Measurements from ENCODE around the gene OR52D1.

The OR52D1 gene

DNA sequence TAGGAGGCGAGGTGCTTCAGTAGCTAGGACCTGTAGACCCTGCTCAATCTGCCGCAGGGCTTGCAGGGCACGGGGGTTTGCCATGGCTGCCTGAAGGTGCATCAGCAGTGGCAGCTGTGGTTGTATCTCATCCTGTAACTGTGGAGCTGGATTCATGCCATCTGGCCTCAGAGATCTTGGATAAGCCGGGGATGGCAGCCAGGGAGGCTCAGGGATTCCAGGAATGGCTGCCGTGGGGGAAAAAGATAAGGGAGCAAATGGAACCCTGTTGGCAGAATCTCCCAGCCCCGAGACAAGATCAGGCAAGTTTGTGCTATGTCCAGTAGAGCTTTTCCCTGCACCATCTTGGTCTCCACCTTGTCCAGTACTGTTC, 19.4 kb downstream of the OR52D1 start:
- DNase-seq (ENCODE audit: low read depth): no peak
- H3K4me3 ChIP-seq (ENCODE audit: low read length): no peak overlapping the region
- TF ChIP-seq, protein P1, sequence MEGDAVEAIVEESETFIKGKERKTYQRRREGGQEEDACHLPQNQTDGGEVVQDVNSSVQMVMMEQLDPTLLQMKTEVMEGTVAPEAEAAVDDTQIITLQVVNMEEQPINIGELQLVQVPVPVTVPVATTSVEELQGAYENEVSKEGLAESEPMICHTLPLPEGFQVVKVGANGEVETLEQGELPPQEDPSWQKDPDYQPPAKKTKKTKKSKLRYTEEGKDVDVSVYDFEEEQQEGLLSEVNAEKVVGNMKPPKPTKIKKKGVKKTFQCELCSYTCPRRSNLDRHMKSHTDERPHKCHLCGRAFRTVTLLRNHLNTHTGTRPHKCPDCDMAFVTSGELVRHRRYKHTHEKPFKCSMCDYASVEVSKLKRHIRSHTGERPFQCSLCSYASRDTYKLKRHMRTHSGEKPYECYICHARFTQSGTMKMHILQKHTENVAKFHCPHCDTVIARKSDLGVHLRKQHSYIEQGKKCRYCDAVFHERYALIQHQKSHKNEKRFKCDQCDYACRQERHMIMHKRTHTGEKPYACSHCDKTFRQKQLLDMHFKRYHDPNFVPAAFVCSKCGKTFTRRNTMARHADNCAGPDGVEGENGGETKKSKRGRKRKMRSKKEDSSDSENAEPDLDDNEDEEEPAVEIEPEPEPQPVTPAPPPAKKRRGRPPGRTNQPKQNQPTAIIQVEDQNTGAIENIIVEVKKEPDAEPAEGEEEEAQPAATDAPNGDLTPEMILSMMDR (IDR thresholded peaks at IDR 0.05; ENCODE audit: insufficient read depth, low read depth, low read length, missing control alignments): no peak

DNA sequence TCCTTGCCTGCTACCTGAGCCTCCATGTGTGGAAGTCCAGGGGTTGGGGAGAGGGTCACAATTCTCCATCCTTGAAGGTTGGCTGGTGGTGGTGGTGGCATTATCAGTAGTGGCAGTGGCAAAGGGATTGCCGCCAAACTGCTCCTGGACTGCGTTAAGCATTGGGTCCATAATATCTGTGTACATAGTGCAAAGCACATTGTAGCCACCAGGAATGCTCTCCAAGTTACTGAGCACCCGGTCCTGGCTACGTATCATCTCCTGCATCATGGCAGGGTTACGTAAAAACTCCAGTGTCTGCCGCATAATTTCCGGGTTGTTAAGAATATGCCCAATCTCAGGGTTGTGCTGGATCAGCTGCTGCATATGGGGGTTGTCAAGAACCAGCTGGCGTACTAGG, 20.1 kb downstream of the OR52D1 start:
- TF ChIP-seq, protein P1 (IDR thresholded peaks at IDR 0.05; ENCODE audit: insufficient read depth, low read depth, low read length, missing control alignments): no peak
- no peak overlapping the region for H3K4me3 ChIP-seq (ENCODE audit: low read length)
- DNase-seq (ENCODE audit: low read depth): no peak

DNA sequence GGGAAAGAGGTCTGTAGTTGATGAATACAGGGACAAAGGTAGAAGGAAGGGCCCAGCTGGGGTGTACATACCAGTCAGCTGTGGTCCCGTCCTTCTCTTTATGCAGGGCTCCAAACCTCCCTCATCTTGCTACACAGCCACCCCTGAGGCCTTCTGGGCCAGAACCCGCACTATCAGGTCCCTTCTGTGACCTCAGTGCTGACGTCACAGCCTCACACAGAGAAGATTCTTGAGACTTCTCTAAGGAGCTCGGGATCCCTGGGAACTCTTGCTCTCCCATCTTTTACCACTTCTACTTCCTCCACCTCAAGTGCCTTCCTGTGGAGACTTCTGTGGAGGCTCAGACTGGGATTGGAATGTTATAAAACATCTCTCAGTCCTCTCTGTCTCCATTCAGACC, 21.3 kb downstream of the OR52D1 start, which contains the start of gene UBQLN3:
Gene UBQLN3 (minus strand): TSS at position 155 of the 400 bp plus-strand sequence. CDS start 399 bp downstream, outside the sequence.
- TF ChIP-seq, protein P1 (IDR thresholded peaks at IDR 0.05; ENCODE audit: insufficient read depth, low read depth, low read length, missing control alignments): no peak

DNA sequence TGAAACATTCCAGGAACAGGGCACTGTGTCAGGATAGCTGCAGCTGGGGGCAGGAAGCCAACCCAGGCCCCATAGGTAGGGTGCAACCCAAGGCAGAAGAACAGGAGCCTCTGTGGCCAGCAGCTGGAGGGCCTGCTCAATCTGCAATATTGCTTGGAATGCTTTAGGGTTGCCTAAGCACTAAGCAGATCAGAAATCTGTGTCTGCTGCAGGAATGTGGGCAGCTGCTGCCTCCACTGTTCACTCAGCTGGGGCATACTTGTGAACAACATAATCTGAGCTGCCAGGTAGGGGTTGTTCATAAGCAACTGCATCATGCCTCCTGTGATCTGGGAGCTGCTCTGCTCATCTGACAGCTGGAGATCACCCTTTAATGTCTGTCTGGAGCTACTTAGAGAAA, 26.4 kb downstream of the OR52D1 start:
- no peak for DNase-seq (ENCODE audit: low read depth)
- H3K4me3 ChIP-seq (ENCODE audit: low read length): no peak overlapping the region
- TF ChIP-seq, protein P1 (IDR thresholded peaks at IDR 0.05; ENCODE audit: insufficient read depth, low read depth, low read length, missing control alignments): no peak

More for the DNA sequence above, 21.3 kb downstream of the OR52D1 start, which contains the start of gene UBQLN3:
- H3K4me3 ChIP-seq (ENCODE audit: low read length): no peak within 1 kb of the TSS
- no peak for DNase-seq (ENCODE audit: low read depth)

DNA sequence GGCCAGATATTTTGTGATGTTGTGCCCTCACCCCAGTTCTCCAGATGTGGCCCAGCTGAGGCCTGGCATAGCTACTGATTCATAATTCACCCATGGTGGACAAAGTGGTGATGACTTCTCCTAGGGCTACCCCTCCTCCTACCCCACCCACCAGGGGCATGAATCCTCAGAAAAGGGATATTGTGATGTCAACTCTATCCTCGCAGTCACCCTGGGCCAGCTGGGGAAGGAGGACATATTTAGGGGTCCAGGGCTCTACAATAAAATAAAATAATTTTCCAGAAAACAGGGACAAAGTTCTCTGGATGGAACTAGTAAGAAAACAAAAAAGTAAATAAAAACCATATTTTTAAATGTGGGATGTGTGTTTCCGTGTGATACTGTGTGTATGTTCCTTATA, 28.1 kb downstream of the OR52D1 start, which contains the start of gene UBQLNL:
Gene UBQLNL (minus strand): TSS at position 101 of the 400 bp plus-strand sequence. CDS start 258 bp downstream, outside the sequence.
- no peak within 1 kb of the TSS for H3K4me3 ChIP-seq (ENCODE audit: low read length)
- TF ChIP-seq, protein P1 (IDR thresholded peaks at IDR 0.05; ENCODE audit: insufficient read depth, low read depth, low read length, missing control alignments): no peak
- no peak for DNase-seq (ENCODE audit: low read depth)

DNA sequence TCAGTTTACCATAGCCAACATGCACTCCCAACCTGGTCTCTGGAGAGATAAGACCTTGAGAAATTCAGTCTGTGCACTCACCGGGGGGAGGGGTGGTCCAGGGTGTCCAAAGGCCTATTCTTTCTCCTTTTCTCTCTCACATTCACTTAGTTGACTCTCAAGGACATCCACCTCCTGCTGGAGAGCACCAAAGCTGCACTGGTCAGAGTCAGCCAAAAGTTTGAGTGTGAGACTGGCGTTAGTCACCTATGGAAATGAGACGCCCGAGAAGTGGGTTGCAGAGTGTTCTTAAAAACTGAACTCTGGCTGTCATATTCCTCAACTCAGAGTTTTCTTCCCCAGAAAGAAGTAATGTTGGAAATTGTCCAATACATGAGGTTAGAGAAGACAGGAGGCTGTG, 33.1 kb downstream of the OR52D1 start:
- no peak for DNase-seq (ENCODE audit: low read depth)
- H3K4me3 ChIP-seq (ENCODE audit: low read length): no peak overlapping the region
- TF ChIP-seq, protein P1 (IDR thresholded peaks at IDR 0.05; ENCODE audit: insufficient read depth, low read depth, low read length, missing control alignments): no peak

DNA sequence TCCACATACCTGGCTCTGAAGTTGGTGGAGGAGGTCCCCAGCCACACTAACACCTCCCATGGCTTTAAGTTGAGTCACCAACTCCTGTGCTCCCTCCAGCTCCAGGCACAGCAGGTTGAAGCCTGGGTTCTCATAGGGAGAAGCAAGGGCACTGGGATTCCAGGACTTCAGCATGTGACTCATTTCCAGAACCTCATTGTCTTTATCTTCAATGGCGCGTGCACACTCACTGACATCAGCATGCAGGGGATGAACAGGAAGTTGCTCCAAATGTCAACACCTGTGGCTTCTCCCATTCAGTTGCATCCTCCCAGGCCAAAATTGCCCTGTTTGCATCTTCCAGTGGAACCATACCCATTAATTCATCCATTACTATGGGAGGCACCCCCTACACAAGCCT, 33.8 kb downstream of the OR52D1 start:
- peak; percentile 56 for DNase-seq (ENCODE audit: low read depth)

More for the DNA sequence above, 33.8 kb downstream of the OR52D1 start:
- H3K4me3 ChIP-seq (ENCODE audit: low read length): no peak overlapping the region
- TF ChIP-seq, protein P1 (IDR thresholded peaks at IDR 0.05; ENCODE audit: insufficient read depth, low read depth, low read length, missing control alignments): no peak

Measured in epithelial cell of esophagus (primary cell).